AG09309 (cell line): Measurements from ENCODE around the gene RALGPS2.

ENCODE experiments used
- DNase-seq: peaks from one replicate; pipeline ENCODE4 v3.0.0-alpha.2; 2010; ENCODE audit warnings: low read depth
- H3K4me3 ChIP-seq: 2 replicates; pipeline ENCODE4 v1.5.1; 2011; ENCODE audit warnings: mild to moderate bottlenecking, low read depth, low read length, moderate library complexity; ENCODE audit not compliant: control insufficient read depth
- TF ChIP-seq, protein P1 (sequence below): IDR thresholded peaks from 2 replicates; pipeline ENCODE4 v1.5.1; 2011; ENCODE audit warnings: mild to moderate bottlenecking, low read depth, low read length, inconsistent platforms; ENCODE audit not compliant: insufficient read depth, control insufficient read depth; ENCODE audit errors: missing control alignments

RALGPS2 gene

DNA sequence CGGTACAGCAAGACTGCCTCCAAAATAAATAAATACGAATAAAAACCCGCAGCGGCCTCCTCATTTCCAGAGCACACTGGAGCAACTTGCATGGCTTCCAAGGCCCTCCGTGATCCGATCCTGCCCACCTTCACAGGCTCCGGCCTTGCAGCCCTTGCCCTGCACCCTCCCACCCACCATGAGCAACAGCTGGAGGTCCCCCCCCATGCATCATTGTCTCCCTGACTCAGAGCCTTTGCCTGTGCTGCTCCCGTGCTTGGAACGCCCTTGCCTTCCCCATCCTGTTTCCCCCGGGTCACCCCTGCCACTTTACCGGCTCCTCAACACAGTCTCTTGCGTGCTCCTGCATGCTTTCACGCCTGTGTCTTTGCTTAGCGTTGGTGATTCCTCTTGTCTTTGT is 216.8 kb downstream of the RALGPS2 start:
- H3K4me3 ChIP-seq: no peak overlapping the region
- no peak for DNase-seq
- TF ChIP-seq, protein P1, sequence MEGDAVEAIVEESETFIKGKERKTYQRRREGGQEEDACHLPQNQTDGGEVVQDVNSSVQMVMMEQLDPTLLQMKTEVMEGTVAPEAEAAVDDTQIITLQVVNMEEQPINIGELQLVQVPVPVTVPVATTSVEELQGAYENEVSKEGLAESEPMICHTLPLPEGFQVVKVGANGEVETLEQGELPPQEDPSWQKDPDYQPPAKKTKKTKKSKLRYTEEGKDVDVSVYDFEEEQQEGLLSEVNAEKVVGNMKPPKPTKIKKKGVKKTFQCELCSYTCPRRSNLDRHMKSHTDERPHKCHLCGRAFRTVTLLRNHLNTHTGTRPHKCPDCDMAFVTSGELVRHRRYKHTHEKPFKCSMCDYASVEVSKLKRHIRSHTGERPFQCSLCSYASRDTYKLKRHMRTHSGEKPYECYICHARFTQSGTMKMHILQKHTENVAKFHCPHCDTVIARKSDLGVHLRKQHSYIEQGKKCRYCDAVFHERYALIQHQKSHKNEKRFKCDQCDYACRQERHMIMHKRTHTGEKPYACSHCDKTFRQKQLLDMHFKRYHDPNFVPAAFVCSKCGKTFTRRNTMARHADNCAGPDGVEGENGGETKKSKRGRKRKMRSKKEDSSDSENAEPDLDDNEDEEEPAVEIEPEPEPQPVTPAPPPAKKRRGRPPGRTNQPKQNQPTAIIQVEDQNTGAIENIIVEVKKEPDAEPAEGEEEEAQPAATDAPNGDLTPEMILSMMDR: no peak

- TF ChIP-seq, protein P1: no peak
- no peak overlapping the region for H3K4me3 ChIP-seq
- DNase-seq: no peak
These were observed 217.5 kb downstream of the RALGPS2 start for GRCh38 chr1:178942285-178943198.

DNA sequence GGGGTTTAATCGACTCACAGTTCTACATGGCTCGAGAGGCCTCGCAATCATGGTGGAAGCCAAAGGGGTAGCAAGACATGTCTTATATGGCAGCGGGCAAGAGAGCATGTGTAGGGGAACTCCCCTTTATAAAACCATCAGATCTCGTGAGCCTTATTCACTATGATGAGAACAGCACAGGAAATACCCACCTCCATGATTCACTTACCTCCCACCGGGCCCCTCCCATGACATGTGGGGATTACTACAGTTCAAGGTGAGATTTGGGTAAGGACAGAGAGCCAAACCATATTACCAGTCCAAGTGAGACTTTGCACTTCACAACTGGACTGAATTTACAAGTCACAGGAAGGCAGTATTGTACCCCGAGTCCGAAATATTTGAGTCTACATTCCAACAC is 219.7 kb downstream of the RALGPS2 start:
- TF ChIP-seq, protein P1: no peak
- no peak for DNase-seq
- H3K4me3 ChIP-seq: no peak overlapping the region

GRCh38 chr1:178945763-178946266 is 220.8 kb downstream of the RALGPS2 start:
- DNase-seq: no peak
- H3K4me3 ChIP-seq: no peak overlapping the region
- TF ChIP-seq, protein P1: no peak

- TF ChIP-seq, protein P1: no peak
- no peak overlapping the region for H3K4me3 ChIP-seq
- DNase-seq: no peak
These were observed 221.4 kb downstream of the RALGPS2 start for GRCh38 chr1:178946416-178946815.

GRCh38 chr1:178946855-178947676 is 222.0 kb downstream of the RALGPS2 start:
- no peak for DNase-seq
- TF ChIP-seq, protein P1: no peak
- H3K4me3 ChIP-seq: no peak overlapping the region
